Measurements from ENCODE around the gene ATG4A.

The ATG4A gene

GRCh38 chrX:108123591-108124366, 32.2 kb downstream of the ATG4A start:
- no peak for DNase-seq

GRCh38 chrX:108126661-108127060, 35.1 kb downstream of the ATG4A start:
- no peak for DNase-seq

GRCh38 chrX:108127152-108127551, 35.6 kb downstream of the ATG4A start:
- DNase-seq = no peak

- no peak for DNase-seq
Measured at GRCh38 chrX:108130889-108131288, 39.3 kb downstream of the ATG4A start.

- no peak for DNase-seq
Measured at GRCh38 chrX:108131471-108131870, 39.9 kb downstream of the ATG4A start.

- no peak for DNase-seq
Measured at GRCh38 chrX:108132034-108132433, 40.5 kb downstream of the ATG4A start.

- no peak for DNase-seq
Measured at GRCh38 chrX:108132876-108133275, 41.3 kb downstream of the ATG4A start.

- DNase-seq = no peak
Measured at GRCh38 chrX:108134724-108135123, 43.1 kb downstream of the ATG4A start.

GRCh38 chrX:108138814-108139702, 47.5 kb downstream of the ATG4A start:
- no peak for DNase-seq

- no peak for DNase-seq
Measured at GRCh38 chrX:108148524-108148923, 56.9 kb downstream of the ATG4A start.

- DNase-seq = no peak
Measured at GRCh38 chrX:108156082-108156481, 64.5 kb downstream of the ATG4A start.

- DNase-seq = no peak
Measured at GRCh38 chrX:108156934-108157466, 65.4 kb downstream of the ATG4A start.

- DNase-seq = no peak
Measured at GRCh38 chrX:108157628-108158027, 66.0 kb downstream of the ATG4A start.

GRCh38 chrX:108159028-108159670, 67.6 kb downstream of the ATG4A start:
- no peak for DNase-seq

GRCh38 chrX:108160309-108160708, 68.7 kb downstream of the ATG4A start:
- DNase-seq = no peak

GRCh38 chrX:108162265-108162664, 70.7 kb downstream of the ATG4A start:
- DNase-seq = no peak

- DNase-seq = no peak
Measured at GRCh38 chrX:108163333-108164082, 71.9 kb downstream of the ATG4A start.

- DNase-seq = no peak
Measured at GRCh38 chrX:108165383-108166111, 74.0 kb downstream of the ATG4A start.

- no peak for DNase-seq
Measured at GRCh38 chrX:108167211-108167872, 75.8 kb downstream of the ATG4A start.

GRCh38 chrX:108168961-108169740, 77.6 kb downstream of the ATG4A start:
- DNase-seq = no peak
